Adipose tissue (tissue), 3 donors: ENCODE data around the gene ATXN7L1. TPM values are rescaled to one million over a fixed set of nuclear protein-coding genes. Genes with fewer than 3 reads are reported as not detected.

Experiments used
- H3K27ac ChIP-seq: one replicate; pipeline ENCODE4 v1.5.1; 2013; ENCODE audit warnings: low read depth, low read length
- WGBS, 3 donors: extraction: QIAGEN DNeasy Blood & Tissue Kit; methylation state at CpG; one replicate each; pipeline ENCODE4 v1.1.7; 2013; 5-methylcytosine and 5-hydroxymethylcytosine counted together
- polyA plus RNA-seq, 3 donors: library from polyadenylated mRNA; stranded (reverse); fragments of 200-250 nt; gene quantifications; one replicate each; pipeline ENCODE4 v1.2.3, GENCODE V29; 2013
- donor health status: healthy with polysubstance abuse.
- donor health status: Bipolar disorder and iron deficiency.
- donor health status: healthy.

The ATXN7L1 gene
- polyA plus RNA-seq, 3 donors, result 2.4 to 5.3 (median 3.7) TPM

DNA sequence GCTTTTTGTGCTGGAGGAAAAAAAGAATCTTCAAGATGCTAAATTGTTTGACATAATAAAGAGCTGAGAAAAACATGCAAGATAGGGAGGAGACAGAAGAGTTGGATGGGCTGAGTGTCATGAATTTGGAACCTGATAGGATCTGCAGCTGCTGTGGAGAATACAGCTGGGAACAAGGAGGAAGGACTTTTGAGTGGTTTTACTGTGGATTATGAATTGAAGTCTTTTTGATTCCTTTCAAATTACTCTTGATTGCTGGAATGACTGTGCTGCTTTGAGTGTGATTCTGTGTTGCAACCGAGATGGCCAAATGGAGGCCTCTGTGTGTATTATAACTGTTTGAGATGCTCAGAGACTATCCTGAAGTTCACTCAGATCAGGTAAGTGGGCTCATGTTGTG lies 299.1 kb downstream of the ATXN7L1 start:
- no peak overlapping the region for H3K27ac ChIP-seq
- WGBS, 3 donors, result 79 to 88% (median 87%) methylated on average over 1 of the region's 1 CpG

DNA sequence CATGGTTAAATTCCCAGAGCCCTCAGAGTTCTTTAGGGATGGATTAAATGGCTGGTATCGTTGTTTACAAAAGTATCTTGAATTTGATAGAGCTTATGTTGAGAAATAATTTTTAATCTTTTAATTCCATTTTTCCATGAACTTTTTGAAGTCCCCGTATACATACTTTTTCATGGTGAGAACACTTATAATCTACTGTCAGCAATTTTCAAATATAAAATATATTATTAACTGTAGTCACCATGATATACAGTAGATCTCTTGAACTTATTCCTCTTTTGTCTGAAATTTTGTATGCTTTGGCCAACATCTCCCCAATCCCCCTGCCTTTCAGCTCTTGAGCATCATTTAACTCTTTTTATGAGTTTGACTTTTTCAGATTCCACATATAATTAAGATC lies 304.5 kb downstream of the ATXN7L1 start:
- 90 to 98% (median 94%) methylated on average over 2 of the region's 2 CpGs for WGBS, 3 donors
- H3K27ac ChIP-seq, result no peak overlapping the region

DNA sequence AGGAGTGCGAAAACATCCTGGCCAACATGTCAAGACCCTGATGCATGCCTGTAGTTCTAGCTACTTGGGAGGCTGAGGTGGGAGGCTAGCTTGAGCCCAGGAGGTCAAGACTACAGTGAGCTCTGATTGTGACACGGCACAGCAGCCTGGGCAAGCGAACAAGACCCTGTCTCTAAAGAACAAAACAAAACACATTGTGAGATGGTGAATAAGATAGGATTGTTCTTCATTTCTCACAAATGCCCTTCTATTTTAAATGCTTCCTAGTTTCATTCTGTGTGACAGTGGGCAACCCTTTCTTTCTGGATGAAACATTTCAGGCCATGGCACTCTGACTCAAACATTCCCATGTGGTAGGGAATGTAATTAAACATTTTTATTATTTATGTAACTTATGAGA lies 308.6 kb downstream of the ATXN7L1 start:
- 87 to 95% (median 88%) methylated on average over 3 of the region's 3 CpGs for WGBS, 3 donors
- H3K27ac ChIP-seq, result no peak overlapping the region

DNA sequence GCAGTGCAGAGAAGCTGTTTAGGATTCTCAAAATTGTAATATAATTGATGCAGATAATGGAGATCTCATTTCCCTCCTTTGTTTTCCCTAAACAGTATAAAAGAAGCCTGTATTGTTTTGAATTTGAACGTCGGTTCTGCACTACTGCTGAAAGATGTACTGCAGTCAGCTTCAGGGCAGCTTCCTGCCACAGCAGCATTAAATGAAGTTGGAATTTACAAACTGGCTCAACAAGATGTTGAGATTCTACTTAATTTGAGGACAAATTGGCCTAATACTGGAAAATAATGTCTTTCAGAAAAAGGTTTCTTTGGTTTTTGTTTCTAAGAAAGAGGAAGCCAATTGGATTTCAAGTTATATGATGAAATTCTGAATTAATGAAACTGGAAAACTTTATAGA lies 309.4 kb downstream of the ATXN7L1 start:
- 71 to 79% (median 75%) methylated on average over 2 of the region's 2 CpGs for WGBS, 3 donors
- no peak overlapping the region for H3K27ac ChIP-seq

DNA sequence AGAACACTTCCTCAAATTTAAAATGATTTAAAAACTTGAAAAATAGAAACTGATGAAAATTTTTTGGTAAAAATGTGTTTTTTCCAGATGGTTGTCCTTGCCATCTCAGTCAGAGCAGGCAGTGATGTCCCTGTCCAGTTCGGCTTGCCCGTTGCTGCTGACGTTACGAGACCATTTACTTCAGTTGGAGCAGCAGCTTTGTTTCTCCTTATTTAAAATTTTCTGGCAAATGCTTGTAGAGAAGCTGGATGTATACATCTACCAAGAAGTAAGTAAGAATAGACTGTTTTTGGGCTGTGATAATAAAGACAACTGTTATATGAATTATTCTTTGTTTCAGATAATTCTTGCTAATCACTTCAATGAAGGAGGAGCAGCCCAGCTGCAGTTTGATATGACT lies 311.2 kb downstream of the ATXN7L1 start:
- 97 to 99% (median 99%) methylated on average over 4 of the region's 4 CpGs for WGBS, 3 donors
- no peak overlapping the region for H3K27ac ChIP-seq

DNA sequence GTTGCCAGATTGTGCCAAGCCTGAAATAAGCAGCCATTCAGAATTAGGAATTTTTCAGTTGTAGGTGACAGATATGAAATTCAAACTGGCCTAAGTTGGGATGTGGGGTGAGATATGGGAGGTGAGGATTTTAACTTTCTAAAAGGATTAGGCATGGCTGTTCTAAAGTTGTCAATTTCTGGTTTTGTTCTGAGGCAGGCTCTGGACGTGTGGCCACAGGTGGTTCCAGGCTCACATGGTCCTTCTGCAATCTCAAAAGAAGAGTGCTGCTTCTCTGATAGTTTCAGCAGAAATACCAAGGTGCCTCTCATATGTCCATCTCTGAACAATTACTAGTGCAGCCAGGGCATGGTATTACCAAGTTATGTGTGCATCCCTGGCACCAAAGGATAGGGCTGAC lies 316.5 kb downstream of the ATXN7L1 start:
- no peak overlapping the region for H3K27ac ChIP-seq
- WGBS, 3 donors, result 78 to 93% (median 93%) methylated on average over 1 of the region's 1 CpG

Other genes starting within 250 kb of the ATXN7L1 start
- gene CDHR3, start 86.7 kb upstream of the ATXN7L1 start, polyA plus RNA-seq, result 1 to 10 TPM; 1.5 to 6.4 (median 2.8) TPM
- 10 to 100 TPM; 40.4 to 53.5 (median 42.3) TPM for gene SYPL1, start 235.7 kb upstream of the ATXN7L1 start, polyA plus RNA-seq